Suprapubic skin (tissue), 4 donors: ENCODE results near the gene DUSP1.

Source experiments
- CTCF ChIP-seq, 2 donors: fragments of 200-600 bp in 1 of 2; fragments of 450-650 bp in 1 of 2; sonication (generic) in 1 of 2; IDR thresholded peaks; one replicate each; pipeline ENCODE4 v1.5.1; 2016 to 2019; ENCODE audit warnings: antibody characterized with exemption in 2 of 2, mild to moderate bottlenecking in 1 of 2, moderate library complexity in 1 of 2
- EP300 ChIP-seq: sonication (generic); formaldehyde crosslinking; IDR thresholded peaks from one replicate; pipeline ENCODE4 v1.6.1; 2017; ENCODE audit warnings: antibody characterized with exemption
- POLR2AphosphoS5 ChIP-seq, 3 donors: sonication (generic); formaldehyde crosslinking; IDR thresholded peaks; one replicate each; pipeline ENCODE4 v1.6.1; 2017; ENCODE audit warnings: antibody characterized with exemption in 3 of 3

- no peak for TF ChIP-seq CTCF (IDR thresholded peaks at IDR 0.05)
- TF ChIP-seq POLR2AphosphoS5 (IDR thresholded peaks at IDR 0.05) = no peak
- TF ChIP-seq EP300 = no peak
These were observed 31.7 kb upstream of the DUSP1 start for GRCh38 chr5:172802567-172803176.
